Retinal pigment epithelial cell (primary cell): ENCODE measurements around the gene MGMT.

Experiments
- DNase-seq: peaks from one replicate; pipeline ENCODE4 v3.0.0-alpha.2; 2010; ENCODE audit warnings: low read depth
- H3K4me3 ChIP-seq: 2 replicates; pipeline ENCODE4 v1.5.1; 2011; ENCODE audit warnings: mild to moderate bottlenecking, low read length, control low read depth, moderate library complexity
- CTCF ChIP-seq: conservative IDR thresholded peaks from 2 replicates; pipeline ENCODE4 v1.5.1; 2011; ENCODE audit warnings: low read depth, low read length, control low read depth, inconsistent platforms

MGMT gene

GRCh38 chr10:129653861-129654260 lies 186.8 kb downstream of the MGMT start:
- no peak for DNase-seq
- TF ChIP-seq CTCF: no peak
- H3K4me3 ChIP-seq: no peak overlapping the region

GRCh38 chr10:129654461-129654860 lies 187.4 kb downstream of the MGMT start:
- DNase-seq: no peak
- no peak overlapping the region for H3K4me3 ChIP-seq
- TF ChIP-seq CTCF: no peak

DNA sequence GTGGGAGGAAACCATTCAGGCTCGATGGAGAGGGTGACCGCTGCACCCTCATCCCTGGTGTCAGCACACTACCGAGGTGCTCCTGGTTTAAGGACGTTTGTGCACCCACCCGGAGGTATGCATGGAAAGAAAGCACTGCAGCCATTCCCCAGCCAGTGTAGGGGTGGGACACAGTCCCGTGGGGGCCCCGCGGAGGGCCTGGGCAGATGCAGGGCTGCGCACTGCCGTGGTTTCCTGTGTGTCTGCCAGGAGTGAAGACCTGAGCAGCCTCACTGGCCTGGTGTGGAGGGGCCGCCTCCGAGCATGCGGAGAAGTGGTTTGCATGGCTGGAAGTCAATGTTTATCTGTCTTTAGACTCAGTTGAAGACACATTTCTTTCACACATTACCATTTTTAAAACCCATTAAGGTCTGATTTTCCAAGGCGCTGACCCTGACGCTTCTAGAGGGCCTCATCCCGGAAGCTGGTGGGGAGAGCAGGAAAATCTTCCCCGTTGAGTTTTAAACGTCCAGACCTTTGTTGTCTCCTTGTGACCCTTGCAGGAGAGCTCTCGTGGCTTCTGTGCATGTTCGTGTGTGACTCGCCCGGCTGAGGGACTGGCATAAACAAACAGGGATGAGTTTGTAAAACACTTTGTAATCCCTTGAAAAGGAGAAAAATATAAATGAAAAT lies 188.1 kb downstream of the MGMT start:
- TF ChIP-seq CTCF: no peak
- no peak overlapping the region for H3K4me3 ChIP-seq
- no peak for DNase-seq

- no peak for TF ChIP-seq CTCF
- no peak for DNase-seq
- no peak overlapping the region for H3K4me3 ChIP-seq
These were observed 188.6 kb downstream of the MGMT start for GRCh38 chr10:129655679-129656031.

DNA sequence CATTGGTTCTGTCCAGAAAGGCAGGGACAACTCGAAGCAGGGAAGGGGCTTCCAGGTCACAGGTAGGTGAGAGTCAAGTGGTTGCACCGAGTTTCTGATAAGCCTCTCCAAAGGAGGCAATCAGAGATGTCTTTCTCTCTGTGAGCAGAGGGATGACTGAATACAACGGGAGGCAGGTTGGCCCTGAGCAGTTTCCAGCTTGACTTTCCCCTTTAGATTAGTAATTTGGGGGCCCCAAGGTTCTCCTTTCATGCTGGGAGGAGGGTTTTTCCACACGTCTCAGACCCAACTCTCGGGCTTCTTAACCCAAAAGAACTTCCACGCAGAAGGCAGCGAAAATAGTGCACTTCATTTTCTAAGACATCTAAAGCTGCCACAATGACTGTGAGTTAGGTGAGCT lies 189.6 kb downstream of the MGMT start:
- DNase-seq: no peak
- no peak overlapping the region for H3K4me3 ChIP-seq
- no peak for TF ChIP-seq CTCF

- H3K4me3 ChIP-seq: no peak overlapping the region
- TF ChIP-seq CTCF: no peak
- no peak for DNase-seq
These were observed 190.4 kb downstream of the MGMT start for GRCh38 chr10:129657297-129658017.

DNA sequence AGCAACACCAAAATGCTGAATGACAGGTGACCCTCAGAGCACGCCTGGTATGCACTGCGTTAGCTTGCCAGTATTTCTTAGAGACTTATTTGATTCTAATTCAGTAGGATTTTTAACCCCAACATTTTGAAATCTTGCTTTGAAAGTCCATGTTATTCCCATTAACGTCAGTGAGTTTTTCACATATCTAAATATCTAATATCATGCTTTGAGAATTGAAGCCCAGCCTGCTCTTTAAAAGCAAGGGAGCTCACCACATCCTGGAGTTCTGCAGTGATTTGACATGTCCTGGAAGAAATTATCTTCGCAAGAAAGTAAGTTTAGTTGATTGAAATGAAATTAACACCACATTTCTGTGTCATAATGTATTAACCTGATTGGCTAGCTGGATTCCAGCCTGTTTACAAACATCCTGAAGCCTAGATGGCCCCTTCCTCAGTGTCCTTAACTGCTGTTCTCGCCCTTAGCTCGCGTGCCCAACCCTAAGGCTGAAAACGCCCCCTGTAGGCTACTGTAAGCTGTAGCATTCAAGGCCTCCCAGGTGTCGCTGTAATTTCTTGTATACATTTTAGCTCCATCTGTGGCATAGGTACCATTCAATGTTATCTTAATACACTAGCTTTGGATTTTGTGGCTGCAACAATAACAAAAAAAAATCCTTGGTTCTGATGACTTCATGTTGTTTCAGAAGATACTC lies 191.5 kb downstream of the MGMT start:
- no peak overlapping the region for H3K4me3 ChIP-seq
- peak; percentile 52 for TF ChIP-seq CTCF
- DNase-seq: no peak
